Pancreas (tissue), 10 donors: Measurements from ENCODE around the gene DNER. TPM values are rescaled to one million over a fixed set of nuclear protein-coding genes. Genes with fewer than 3 reads are reported as not detected.

Experiments used
- ATAC-seq, 4 donors: fragments of 200-7000 bp; cut with Tn5 transposase; one replicate each; pipeline versions ENCODE4 v1.8.0 to v1.9.1; 2020; ENCODE audit warnings: mild to moderate bottlenecking in 4 of 4, moderate library complexity in 4 of 4
- DNase-seq, 6 donors: peaks; one replicate each; pipeline ENCODE4 v3.0.0-alpha.2; 2020
- FAIRE-seq: peaks from 2 replicates; lab custom pipeline; 2012; peaks lifted over from hg19 to GRCh38; lab: Jason Lieb, UNC
- H3K27ac ChIP-seq, 4 donors: fragments of 200-600 bp; sonication (generic); 1 replicate in 3 of 4; 2 replicates in 1 of 4; pipeline versions ENCODE4 v1.5.0 to v1.8.0; 2020
- H3K27me3 ChIP-seq, 4 donors: fragments of 200-600 bp; one replicate each; pipeline ENCODE4 v1.8.0; 2021
- H3K36me3 ChIP-seq, 3 donors: fragments of 200-600 bp; sonication (generic) in 1 of 3; one replicate each; pipeline versions ENCODE4 v1.5.0 to v1.8.0; 2020 to 2021
- H3K4me1 ChIP-seq, 3 donors: fragments of 200-600 bp; one replicate each; pipeline ENCODE4 v1.8.0; 2021
- H3K4me3 ChIP-seq, 4 donors: fragments of 200-600 bp; sonication (generic) in 2 of 4; one replicate each; pipeline versions ENCODE4 v1.5.0 to v1.8.0; 2020 to 2021
- H3K9me3 ChIP-seq, 4 donors: fragments of 200-600 bp; one replicate each; pipeline ENCODE4 v1.8.0; 2021
- CTCF ChIP-seq, 4 donors: fragments of 200-600 bp; sonication (generic) in 3 of 4; IDR thresholded peaks; one replicate each; pipeline versions ENCODE4 v1.5.0 to v1.8.0; 2021; ENCODE audit warnings: antibody characterized with exemption in 4 of 4
- WGBS, 2 donors: extraction: QIAGEN DNeasy Blood & Tissue Kit; methylation state at CpG; one replicate each; pipeline ENCODE4 v1.1.7; 2013; 5-methylcytosine and 5-hydroxymethylcytosine counted together
- intact Hi-C, 3 donors: fragments of 100-400 bp; cut with DNase I; formaldehyde crosslinking; loops; one replicate each; pipeline versions ENCODE4 v1.11.1 to v1.14.2; 2022
- polyA plus RNA-seq, 2 donors: library from polyadenylated mRNA; stranded (reverse); fragments of 200-250 nt; gene quantifications; one replicate each; pipeline ENCODE4 v1.2.3, GENCODE V29; 2013
- total RNA-seq, 6 donors: library from RNA; stranded (reverse); fragmentation: NEBNext Ultra II Directional in 4 of 6; extraction: Animal tissue kit (Norgen Biotek cat#: 25700) in 4 of 6; gene quantifications; one replicate each; pipeline versions ENCODE4 v1.2.1 to v1.2.4, GENCODE V29; 2021 to 2023
- donor health status: healthy with polysubstance abuse.
- donor health status: DM: no; HTN: no; CAD: no; lungs with moderate emphysema.
- donor health status: DM: no; HTN: no; CAD: no.
- donor health status: control.
- donor health status: control.
- donor health status: Bipolar disorder and iron deficiency.
- donor health status: DM: yes; HTN: yes; CAD: no.
- donor health status: DM: no; HTN: no; CAD: no.
- donor health status: DM: no; HTN: no; CAD: no.
- donor health status: DM: yes; HTN: yes; CAD: no.

The DNER gene
- total and polyA plus RNA-seq, 8 donors = 0.25 to 2.3 (median 0.44) TPM

GRCh38 chr2:229586012-229586411 is 128.3 kb downstream of the DNER start:
- intact Hi-C loops = loop anchor here in 1 of 3 donors (5.0 to 10.0 kb wide), 2 partner anchors 151 to 454 kb away; no protein-coding TSS in a partner anchor
- 66 to 69% methylated on average over 7 of the region's 7 CpGs for WGBS, 2 donors
- Histone ChIP-seq H3K27me3 (no peaks in the 10 kb centered on the region), H3K4me1 (no peaks in the 10 kb centered on the region), H3K36me3 (no peaks in the 10 kb centered on the region), H3K27ac (no peak overlapping the region), H3K4me3 (no peak overlapping the region), H3K9me3 (no peaks in the 10 kb centered on the region)
- ATAC-seq (no peak), FAIRE-seq (no peak), DNase-seq (no peak)
- TF ChIP-seq CTCF (IDR thresholded peaks at IDR 0.05) = no peak

DNA sequence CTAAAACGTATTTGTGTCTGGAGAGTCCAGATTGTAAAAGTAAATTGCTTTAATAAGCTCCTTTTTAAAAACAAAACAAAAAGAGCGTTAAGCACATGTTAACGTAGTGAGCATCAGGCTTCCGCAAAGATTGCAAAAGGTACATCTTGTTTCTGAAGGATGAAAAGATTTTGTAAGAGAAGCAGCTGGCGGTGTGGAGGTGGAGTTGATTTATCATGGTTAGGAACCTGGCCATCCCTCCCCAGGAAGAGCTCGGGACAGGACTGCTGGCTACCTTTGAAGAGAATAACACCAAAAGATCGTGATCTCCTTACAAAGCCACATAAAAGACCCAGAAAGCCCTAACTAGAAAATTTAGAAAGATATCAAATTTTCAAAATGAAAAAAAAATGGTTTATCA is 132.2 kb downstream of the DNER start:
- TF ChIP-seq CTCF (IDR thresholded peaks at IDR 0.05) = no peak
- FAIRE-seq (no peak), DNase-seq (no peak), ATAC-seq (no peak)
- Histone ChIP-seq H3K4me3 (no peak overlapping the region), H3K4me1 (no peaks in the 10 kb centered on the region), H3K9me3 (no peaks in the 10 kb centered on the region), H3K27ac (no peak overlapping the region), H3K27me3 (no peaks in the 10 kb centered on the region), H3K36me3 (no peaks in the 10 kb centered on the region)
- intact Hi-C loops = loop anchor here in 1 of 3 donors (10.0 kb wide), 1 partner anchor 147 kb away; no protein-coding TSS in a partner anchor
- WGBS, 2 donors = 61 to 77% methylated on average over 7 of the region's 7 CpGs

- WGBS, 2 donors = 29 to 38% methylated on average over 8 of the region's 8 CpGs
- intact Hi-C loops = no loop called here
- DNase-seq (no peak), FAIRE-seq (no peak), ATAC-seq (no peak)
- Histone ChIP-seq H3K4me3 (no peak overlapping the region), H3K27me3 (no peaks in the 10 kb centered on the region), H3K4me1 (no peaks in the 10 kb centered on the region), H3K9me3 (no peaks in the 10 kb centered on the region), H3K36me3 (no peaks in the 10 kb centered on the region), H3K27ac (no peak overlapping the region)
- TF ChIP-seq CTCF (IDR thresholded peaks at IDR 0.05) = no peak
Observed at GRCh38 chr2:229578052-229578846, 136.1 kb downstream of the DNER start.

GRCh38 chr2:229575569-229576315 is 138.6 kb downstream of the DNER start:
- Histone ChIP-seq H3K9me3 (no peaks in the 10 kb centered on the region), H3K4me1 (no peaks in the 10 kb centered on the region), H3K4me3 (no peak overlapping the region), H3K27me3 (no peaks in the 10 kb centered on the region), H3K36me3 (no peaks in the 10 kb centered on the region), H3K27ac (no peak overlapping the region)
- no peak for ATAC-seq
- TF ChIP-seq CTCF (IDR thresholded peaks at IDR 0.05) = no peak
- no peak for FAIRE-seq
- 82 to 87% methylated on average over 4 of the region's 4 CpGs for WGBS, 2 donors
- DNase-seq = no peak
- intact Hi-C loops = no loop called here
